HG02943 (cell line): ENCODE data around the gene FADS6.

ENCODE experiments used
- ATAC-seq: cut with Tn5 transposase; IDR thresholded peaks from one replicate; pipeline ENCODE4 v1.9.1; 2021; ENCODE audit warnings: mild to moderate bottlenecking, low read depth, moderate library complexity; ENCODE audit not compliant: unreplicated experiment

The FADS6 gene

GRCh38 chr17:74892013-74892841, 1.2 kb downstream of the FADS6 start:
- no peak for ATAC-seq

- no peak for ATAC-seq
Measured at GRCh38 chr17:74890554-74890953, 2.9 kb downstream of the FADS6 start.

DNA sequence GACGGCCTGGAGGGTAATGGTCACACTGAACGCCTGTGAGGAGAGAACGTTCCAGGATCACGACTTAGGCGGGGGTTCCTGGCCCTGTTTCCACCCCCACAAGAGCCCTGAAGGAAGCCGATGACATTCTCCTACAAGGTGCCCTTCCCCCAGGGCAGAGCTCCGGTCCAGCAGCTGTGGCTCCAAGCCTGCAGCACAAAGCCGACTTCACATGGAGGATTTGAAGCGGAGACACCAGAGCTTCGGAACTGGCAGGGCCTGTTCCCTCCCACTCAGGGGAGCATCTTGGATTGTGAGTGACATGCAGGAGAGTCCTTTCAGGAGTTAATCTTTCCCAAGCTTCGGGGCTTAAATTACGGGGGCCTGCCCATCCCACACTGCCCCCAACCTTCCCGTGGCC, 5.0 kb downstream of the FADS6 start:
- no peak for ATAC-seq

GRCh38 chr17:74883241-74883745, 10.1 kb downstream of the FADS6 start:
- no peak for ATAC-seq

DNA sequence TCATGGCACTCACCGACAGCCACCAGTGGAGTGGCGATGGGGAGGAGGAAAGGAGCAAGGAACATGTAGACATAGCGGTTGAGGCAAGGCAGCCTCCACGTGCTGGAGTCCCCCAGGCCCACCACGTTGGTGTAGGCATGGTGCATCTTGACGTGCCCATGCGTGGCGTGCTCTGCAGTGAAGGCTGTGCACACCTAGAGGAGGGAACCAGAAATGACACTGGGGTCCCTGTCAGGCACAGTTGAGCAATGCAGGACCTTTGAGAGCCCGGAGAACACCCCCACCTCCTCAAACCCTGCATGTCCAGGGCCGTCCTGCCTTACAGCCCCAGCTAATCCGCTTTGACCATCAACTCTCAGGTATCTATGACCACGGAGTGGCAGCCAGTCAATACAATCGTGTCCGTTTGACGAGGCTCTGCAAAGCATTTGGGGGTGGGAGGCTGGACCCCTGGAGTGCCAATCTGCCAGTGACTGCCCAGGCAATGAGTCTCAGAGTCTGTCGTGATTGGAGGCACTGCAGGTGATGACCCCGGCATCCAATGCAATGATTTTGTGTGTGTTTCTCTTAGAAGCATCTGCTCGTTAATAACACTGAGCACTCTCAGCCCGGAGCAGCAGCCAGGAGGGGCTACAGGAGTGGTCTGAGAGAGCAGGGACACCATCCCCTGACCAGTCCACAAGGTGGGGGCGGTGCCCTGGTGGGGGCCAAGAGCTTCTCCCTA, 10.8 kb downstream of the FADS6 start:
- no peak for ATAC-seq

DNA sequence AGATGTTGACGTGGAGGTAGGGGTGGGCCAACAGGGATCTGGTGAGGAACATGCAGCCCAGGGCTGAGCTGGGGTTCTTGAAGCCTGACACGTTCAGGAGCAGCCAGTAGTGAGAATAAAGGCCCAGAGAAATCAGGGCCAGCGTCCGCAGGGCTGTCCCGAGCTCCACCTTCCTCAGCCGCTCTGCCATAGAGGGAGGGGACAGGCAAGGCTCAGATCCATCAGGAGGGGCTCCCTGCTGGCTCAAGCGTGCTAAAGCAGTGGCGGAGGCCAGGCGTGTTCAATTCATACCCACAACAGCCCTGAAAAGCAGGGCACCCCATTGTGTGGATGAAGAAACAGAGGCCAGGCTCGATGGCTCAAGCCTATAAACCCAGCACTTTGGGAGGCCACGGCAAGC, 12.4 kb downstream of the FADS6 start:
- no peak for ATAC-seq

DNA sequence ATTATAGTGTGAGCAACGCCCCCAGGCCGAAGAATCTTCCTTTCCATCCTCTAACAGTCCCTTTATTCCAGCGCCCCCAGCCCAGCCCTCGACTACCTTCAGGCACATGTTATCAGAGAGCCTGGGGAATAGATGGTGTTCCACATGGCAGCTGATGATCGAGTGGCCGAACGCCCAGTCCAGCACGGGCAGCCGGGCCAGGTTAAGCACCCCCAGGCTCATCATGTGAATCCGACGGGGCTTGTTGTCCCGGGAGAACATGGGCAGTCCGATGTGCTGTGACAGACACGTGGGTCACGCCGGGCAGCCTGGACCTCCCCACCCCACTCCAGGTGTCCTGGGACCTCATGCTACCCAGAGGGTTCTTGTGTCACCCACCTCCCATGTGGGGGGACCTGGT, 14.1 kb downstream of the FADS6 start:
- ATAC-seq: no peak

GRCh38 chr17:74878658-74879057, 14.8 kb downstream of the FADS6 start:
- no peak for ATAC-seq

GRCh38 chr17:74877592-74878548, 15.6 kb downstream of the FADS6 start:
- ATAC-seq: no peak

GRCh38 chr17:74875977-74876593, 17.3 kb downstream of the FADS6 start:
- ATAC-seq: no peak

GRCh38 chr17:74875155-74875976, 18.1 kb downstream of the FADS6 start:
- no peak for ATAC-seq

DNA sequence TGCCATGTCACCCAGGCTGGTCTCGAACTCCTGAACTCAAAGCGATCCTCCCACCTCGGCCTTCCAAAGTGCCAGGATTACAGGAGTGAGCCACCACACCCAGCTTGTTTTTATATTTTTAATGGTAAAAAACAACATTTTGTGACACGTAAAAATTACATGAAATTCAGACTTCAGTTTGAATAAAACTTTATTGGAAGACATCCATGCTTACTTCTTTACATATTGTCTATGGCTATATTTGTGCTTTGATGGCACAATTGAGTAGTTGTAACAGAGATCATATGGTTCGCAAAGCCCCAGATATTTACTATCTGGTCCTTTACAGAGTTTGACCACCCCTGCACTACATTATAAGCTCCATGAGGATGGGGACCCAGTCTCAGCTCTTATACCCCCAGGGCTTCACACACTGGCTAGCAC, 18.8 kb downstream of the FADS6 start:
- ATAC-seq: no peak

DNA sequence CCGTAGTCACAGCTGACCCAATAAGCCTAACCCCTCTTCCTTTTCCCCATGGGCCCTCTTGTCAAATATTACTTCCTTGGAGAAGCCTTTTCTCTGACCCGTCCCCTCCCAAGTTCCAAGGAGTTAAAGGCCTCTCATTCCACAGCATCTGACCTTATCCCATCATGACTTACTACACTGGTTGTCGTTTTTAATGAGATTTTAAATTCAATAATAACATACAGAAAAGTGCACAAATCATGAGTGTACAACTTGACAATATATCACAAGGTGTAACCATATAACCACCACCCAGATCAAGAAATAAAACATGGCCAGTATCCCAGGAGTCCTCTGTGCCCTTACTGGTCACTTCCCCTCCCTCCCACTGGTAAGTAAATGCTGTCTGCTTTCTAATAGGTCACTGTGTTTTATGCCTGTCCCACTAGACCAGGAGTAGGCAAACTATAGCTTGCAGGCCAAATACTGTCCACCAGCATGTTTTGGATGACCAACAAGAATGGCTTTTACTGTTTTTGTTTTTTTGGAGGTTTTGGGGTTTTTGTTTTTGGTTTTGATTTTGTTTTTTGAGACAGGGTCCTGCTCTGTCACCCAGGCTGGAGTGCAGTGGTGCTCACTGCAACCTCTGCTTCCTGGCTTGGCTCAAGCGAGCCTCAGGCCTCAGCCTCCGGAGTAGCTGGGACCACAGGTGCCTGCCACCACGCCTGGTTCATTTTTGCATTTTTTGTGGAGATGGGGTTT, 19.4 kb downstream of the FADS6 start:
- ATAC-seq: no peak

DNA sequence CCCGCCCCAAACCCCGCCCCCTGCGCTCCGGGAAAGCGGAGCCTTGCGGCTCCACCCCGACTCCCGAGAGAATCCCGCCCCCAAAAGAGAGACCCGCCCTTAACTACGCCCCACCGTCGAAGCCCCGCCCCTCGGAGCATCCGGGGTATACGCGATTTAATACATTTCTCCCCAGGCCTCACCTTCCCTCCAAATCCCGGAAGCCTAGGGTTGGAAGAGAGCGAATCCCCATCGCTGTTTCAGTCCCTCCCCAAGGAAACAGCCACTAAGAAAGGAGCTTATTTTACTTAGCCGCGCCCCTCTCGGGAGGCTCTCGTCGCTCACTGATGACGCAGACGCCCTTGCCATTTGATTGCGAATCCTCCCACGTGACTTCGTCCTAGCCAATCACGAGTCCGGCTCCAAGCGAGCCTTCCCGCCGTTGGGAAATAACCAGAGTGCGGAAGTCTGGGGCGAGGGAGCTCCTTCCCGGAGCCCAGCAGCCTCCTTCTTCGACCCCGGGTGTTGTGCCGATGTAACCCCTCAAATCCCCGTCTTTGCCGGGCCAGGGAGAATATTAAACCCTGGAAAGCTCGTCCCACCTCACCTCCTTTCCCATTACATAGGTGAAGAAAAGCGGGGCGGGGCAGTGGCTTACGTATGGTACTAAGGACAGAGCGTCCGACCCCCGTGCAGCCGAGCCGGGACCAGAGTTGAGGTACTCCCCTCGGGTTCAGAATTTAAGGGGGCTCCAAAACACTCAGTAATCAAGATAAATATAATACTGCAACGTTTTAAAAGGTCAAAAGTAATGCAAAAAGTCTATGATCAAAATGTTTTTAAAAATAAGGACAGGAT, 20.2 kb downstream of the FADS6 start:
- peak; percentile 89 for ATAC-seq

GRCh38 chr17:74872313-74873036, 21.0 kb downstream of the FADS6 start, which contains the start of gene FDXR:
Gene FDXR, minus strand, starts transcription at chr17:74872994. Its CDS starts 50 bp downstream, at chr17:74872944.
- ATAC-seq: peak; percentile 23

GRCh38 chr17:74871356-74872076, 21.9 kb downstream of the FADS6 start:
- no peak for ATAC-seq
